Stimulated activated CD4-positive, alpha-beta T cell treated with anti-CD3 and anti-CD28 coated beads, Interleukin-12 subunit alpha, Interleukin-12 subunit beta, amount 100 ng/mL, for 4 hours (primary cell): ENCODE results near the gene BGN.

Source experiments
- DNase-seq: peaks from one replicate; pipeline ENCODE4 v3.0.0-alpha.2; 2020

Gene BGN

GRCh38 chrX:153537080-153537479 is 42.3 kb downstream of the BGN start:
- DNase-seq = no peak

- no peak for DNase-seq
Observed at GRCh38 chrX:153537526-153538295, 42.9 kb downstream of the BGN start.

- DNase-seq = no peak
Observed at GRCh38 chrX:153538424-153538823, 43.6 kb downstream of the BGN start.

GRCh38 chrX:153539171-153539978 is 44.6 kb downstream of the BGN start:
- DNase-seq = peak; percentile 55

- DNase-seq = no peak
Observed at GRCh38 chrX:153539979-153540358, 45.2 kb downstream of the BGN start.

GRCh38 chrX:153544727-153545126 is 49.9 kb downstream of the BGN start:
- no peak for DNase-seq

GRCh38 chrX:153546386-153546785 is 51.6 kb downstream of the BGN start:
- DNase-seq = no peak

GRCh38 chrX:153547195-153547594 is 52.4 kb downstream of the BGN start:
- no peak for DNase-seq

GRCh38 chrX:153549231-153549630 is 54.5 kb downstream of the BGN start:
- no peak for DNase-seq

- no peak for DNase-seq
Observed at GRCh38 chrX:153549807-153550206, 55.0 kb downstream of the BGN start.

GRCh38 chrX:153551135-153551534 is 56.4 kb downstream of the BGN start:
- no peak for DNase-seq

GRCh38 chrX:153554519-153555167 is 59.9 kb downstream of the BGN start:
- peak; percentile 52 for DNase-seq

GRCh38 chrX:153556767-153557166 is 62.0 kb downstream of the BGN start:
- DNase-seq = no peak

- DNase-seq = no peak
Observed at GRCh38 chrX:153557618-153558355, 63.0 kb downstream of the BGN start.
